Tibial nerve (tissue), 4 donors: ENCODE data around the gene CLDND1.

Experiments used
- EP300 ChIP-seq, 2 donors: sonication (generic); formaldehyde crosslinking; IDR thresholded peaks; one replicate each; pipeline ENCODE4 v1.6.1; 2017; ENCODE audit warnings: antibody characterized with exemption in 2 of 2, mild to moderate bottlenecking in 1 of 2
- TF ChIP-seq, protein P1 (sequence below), 5 experiments: fragments of 200-600 bp in 3 of 5; fragments of 450-650 bp in 2 of 5; sonication (generic) in 3 of 5; IDR thresholded peaks; one replicate each; pipeline ENCODE4 v1.5.1; 2016 to 2019; ENCODE audit warnings: antibody characterized with exemption in 5 of 5, mild to moderate bottlenecking in 3 of 5, moderate library complexity in 2 of 5

DNA sequence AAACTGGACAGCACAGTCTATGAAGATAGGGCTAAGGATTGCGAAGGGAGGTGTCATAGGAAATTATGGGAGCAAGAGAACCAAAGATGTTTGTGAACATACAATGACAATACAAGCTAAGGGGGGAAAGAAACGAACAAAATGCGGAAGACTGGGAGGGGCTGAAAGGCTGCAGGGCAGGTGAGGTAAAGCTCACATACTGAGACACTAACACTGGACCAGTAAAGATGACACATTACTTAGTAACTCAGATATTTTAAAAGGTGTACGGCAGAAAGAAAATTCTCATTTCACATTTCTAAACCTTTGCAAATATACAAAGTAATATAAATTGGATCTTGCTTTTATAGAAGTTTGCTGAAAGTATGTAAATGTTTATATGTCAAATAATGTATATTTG lies 10.1 kb downstream of the CLDND1 start:
- no peak for TF ChIP-seq EP300 (IDR thresholded peaks at IDR 0.05)
- TF ChIP-seq, protein P1, sequence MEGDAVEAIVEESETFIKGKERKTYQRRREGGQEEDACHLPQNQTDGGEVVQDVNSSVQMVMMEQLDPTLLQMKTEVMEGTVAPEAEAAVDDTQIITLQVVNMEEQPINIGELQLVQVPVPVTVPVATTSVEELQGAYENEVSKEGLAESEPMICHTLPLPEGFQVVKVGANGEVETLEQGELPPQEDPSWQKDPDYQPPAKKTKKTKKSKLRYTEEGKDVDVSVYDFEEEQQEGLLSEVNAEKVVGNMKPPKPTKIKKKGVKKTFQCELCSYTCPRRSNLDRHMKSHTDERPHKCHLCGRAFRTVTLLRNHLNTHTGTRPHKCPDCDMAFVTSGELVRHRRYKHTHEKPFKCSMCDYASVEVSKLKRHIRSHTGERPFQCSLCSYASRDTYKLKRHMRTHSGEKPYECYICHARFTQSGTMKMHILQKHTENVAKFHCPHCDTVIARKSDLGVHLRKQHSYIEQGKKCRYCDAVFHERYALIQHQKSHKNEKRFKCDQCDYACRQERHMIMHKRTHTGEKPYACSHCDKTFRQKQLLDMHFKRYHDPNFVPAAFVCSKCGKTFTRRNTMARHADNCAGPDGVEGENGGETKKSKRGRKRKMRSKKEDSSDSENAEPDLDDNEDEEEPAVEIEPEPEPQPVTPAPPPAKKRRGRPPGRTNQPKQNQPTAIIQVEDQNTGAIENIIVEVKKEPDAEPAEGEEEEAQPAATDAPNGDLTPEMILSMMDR (IDR thresholded peaks at IDR 0.05): no peak
